Measurements from ENCODE around the gene SUPT6H.
A peak's percentile ranks its signal among the peaks of the same experiment; 100 is the strongest.

The SUPT6H gene

GRCh38 chr17:28725166-28725659 is 63.2 kb downstream of the SUPT6H start:
- H3K4me3 ChIP-seq (ENCODE audit: control insufficient read depth, low read depth, low read length) = peak overlapping the region; percentile 73
- DNase-seq (ENCODE audit: low read depth) = peak; percentile 76
- TF ChIP-seq CTCF (conservative IDR thresholded peaks at IDR 0.05; ENCODE audit: control insufficient read depth, insufficient read depth, low read depth, low read length) = no peak

- TF ChIP-seq CTCF (conservative IDR thresholded peaks at IDR 0.05; ENCODE audit: control insufficient read depth, insufficient read depth, low read depth, low read length) = no peak
- peak overlapping the region; percentile 73 for H3K4me3 ChIP-seq (ENCODE audit: control insufficient read depth, low read depth, low read length)
- peak; percentile 77 for DNase-seq (ENCODE audit: low read depth)
Observed at GRCh38 chr17:28725660-28726225, 63.7 kb downstream of the SUPT6H start.

GRCh38 chr17:28726226-28726626 is 64.2 kb downstream of the SUPT6H start, which contains the start of gene TLCD1:
Gene TLCD1, minus strand, starts transcription at chr17:28726233. Its CDS starts 136 bp downstream, at chr17:28726097.
- DNase-seq (ENCODE audit: low read depth) = no peak
- H3K4me3 ChIP-seq (ENCODE audit: control insufficient read depth, low read depth, low read length) = peak within 1 kb of the TSS; percentile 73
- TF ChIP-seq CTCF (conservative IDR thresholded peaks at IDR 0.05; ENCODE audit: control insufficient read depth, insufficient read depth, low read depth, low read length) = no peak

DNA sequence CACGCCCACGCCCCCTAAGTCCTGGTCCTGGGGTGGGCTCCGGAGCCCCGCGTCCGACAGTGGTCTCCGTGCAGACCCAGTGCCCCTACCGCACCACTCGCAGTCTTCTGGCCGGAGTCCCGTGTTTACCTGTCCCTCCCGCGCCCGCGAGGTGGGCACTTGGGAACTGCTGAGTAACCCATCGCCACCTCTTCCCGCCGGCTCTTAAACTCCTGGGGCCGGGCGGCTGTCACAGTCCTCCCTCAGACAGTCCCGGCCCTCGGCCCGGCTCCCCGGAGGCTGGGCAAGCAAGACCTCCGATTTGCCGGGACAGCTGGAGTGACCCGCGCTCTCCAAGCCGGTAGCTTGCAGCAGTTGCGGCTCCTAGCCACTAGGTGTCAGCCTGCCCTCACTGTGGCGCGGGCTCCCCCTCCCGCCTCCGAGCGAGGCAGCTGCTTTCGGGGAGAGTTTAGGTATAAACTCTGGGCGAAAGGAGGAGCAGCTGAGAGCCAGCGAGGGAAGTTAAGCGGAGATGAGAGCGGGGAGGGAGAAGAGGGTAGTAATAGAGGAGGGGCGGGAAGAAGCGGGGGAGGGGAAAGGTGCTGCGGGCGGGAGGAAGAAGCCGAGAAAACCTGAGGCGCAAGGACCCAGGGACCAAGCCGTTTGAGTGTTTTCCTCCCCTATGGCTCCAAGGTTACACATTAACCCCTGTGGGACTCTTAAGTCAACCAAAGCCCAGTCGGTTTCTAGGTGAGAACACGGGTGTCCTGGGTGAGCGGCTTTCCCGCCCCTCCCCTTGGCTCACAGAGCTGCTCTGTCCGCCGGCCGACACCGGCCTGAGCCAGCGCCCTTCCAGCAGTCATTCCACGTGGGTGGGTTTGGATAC is 64.9 kb downstream of the SUPT6H start:
- TF ChIP-seq CTCF (conservative IDR thresholded peaks at IDR 0.05; ENCODE audit: control insufficient read depth, insufficient read depth, low read depth, low read length) = peak; percentile 93
- H3K4me3 ChIP-seq (ENCODE audit: control insufficient read depth, low read depth, low read length) = peak overlapping the region; percentile 73
- DNase-seq (ENCODE audit: low read depth) = peak; percentile 89

DNA sequence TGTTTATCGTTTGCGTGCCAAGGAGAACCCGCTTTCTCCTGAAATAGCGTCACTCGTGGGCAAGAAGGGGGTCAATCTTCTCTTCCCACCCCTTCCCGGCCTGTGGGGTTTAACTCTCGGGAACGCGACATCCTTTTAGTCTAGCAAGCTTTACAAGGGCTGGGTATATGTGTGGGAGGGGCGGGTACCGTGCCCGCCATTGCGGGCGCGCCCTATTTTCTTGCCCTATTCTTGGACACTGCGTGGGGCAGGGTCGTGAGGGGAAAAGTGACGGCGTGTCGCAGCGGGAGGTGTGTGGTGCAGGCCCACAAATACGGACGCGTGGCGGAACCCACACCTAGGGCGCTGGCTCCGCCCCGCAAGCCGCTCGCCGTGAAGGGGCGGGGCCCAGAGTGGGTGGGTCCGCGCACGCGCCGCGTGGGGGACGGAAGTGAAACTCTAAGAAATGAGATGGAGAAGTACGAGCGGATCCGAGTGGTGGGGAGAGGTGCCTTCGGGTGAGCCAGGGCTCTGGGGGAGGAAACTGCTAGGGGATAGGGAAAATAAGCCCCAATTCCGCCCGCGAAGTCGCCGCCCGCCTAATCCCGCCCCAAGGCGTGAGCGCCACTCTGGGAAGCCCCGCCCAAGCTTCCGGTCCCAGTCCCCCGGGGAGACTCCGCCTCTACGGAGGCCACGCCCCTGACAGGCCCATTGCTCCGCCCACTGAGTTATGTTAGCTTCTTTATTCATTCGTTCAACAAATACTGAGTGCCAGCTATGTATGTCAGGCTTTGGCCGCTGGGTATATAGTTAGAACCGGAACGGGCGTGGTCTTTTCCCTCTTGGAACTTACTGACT is 66.6 kb downstream of the SUPT6H start, which contains the start of gene NEK8:
TSS of gene NEK8 (plus strand) at position 425 of the 837 bp plus-strand sequence. CDS start at position 451, 26 bp downstream.
- peak; percentile 89 for DNase-seq (ENCODE audit: low read depth)
- TF ChIP-seq CTCF (conservative IDR thresholded peaks at IDR 0.05; ENCODE audit: control insufficient read depth, insufficient read depth, low read depth, low read length) = no peak
- peak within 1 kb of the TSS; percentile 86 for H3K4me3 ChIP-seq (ENCODE audit: control insufficient read depth, low read depth, low read length)

GRCh38 chr17:28729950-28730330 is 67.9 kb downstream of the SUPT6H start:
- DNase-seq (ENCODE audit: low read depth) = no peak
- no peak for TF ChIP-seq CTCF (conservative IDR thresholded peaks at IDR 0.05; ENCODE audit: control insufficient read depth, insufficient read depth, low read depth, low read length)
- no peak overlapping the region for H3K4me3 ChIP-seq (ENCODE audit: control insufficient read depth, low read depth, low read length)

Data from fibroblast of mammary gland (primary cell).